KMS-11 (cell line): ENCODE measurements around the gene DBH.

Experiments
- H2AFZ ChIP-seq: fragments of 200-600 bp; sonication (generic); 2 replicates; pipeline ENCODE4 v1.6.1; 2016; ENCODE audit warnings: antibody characterized with exemption, mixed run types, low read depth
- H3K27ac ChIP-seq: fragments of 200-600 bp; sonication (generic); 2 replicates; pipeline ENCODE4 v1.6.1; 2016; ENCODE audit warnings: mild to moderate bottlenecking, mixed run types
- H3K27me3 ChIP-seq: fragments of 200-600 bp; sonication (generic); 2 replicates; pipeline ENCODE4 v1.6.1; 2017; ENCODE audit warnings: mild to moderate bottlenecking, low read depth, mixed run types, moderate library complexity; ENCODE audit not compliant: insufficient read depth
- H3K36me3 ChIP-seq: fragments of 200-600 bp; sonication (generic); 2 replicates; pipeline ENCODE4 v1.6.1; 2017; ENCODE audit warnings: mild to moderate bottlenecking, mixed run types; ENCODE audit not compliant: insufficient read depth
- H3K4me1 ChIP-seq: fragments of 200-600 bp; sonication (generic); 2 replicates; pipeline ENCODE4 v1.6.1; 2016; ENCODE audit warnings: mild to moderate bottlenecking, low read depth, mixed run types; ENCODE audit not compliant: poor library complexity, severe bottlenecking
- H3K4me2 ChIP-seq: fragments of 200-600 bp; sonication (generic); 2 replicates; pipeline ENCODE4 v1.7.0; 2016; ENCODE audit warnings: mild to moderate bottlenecking, mixed run types
- H3K4me3 ChIP-seq: fragments of 200-600 bp; sonication (generic); IDR thresholded peaks from 2 replicates; pipeline ENCODE4 v1.6.1; 2017; ENCODE audit warnings: low read depth, low read length, mixed read lengths; ENCODE audit not compliant: insufficient read depth
- H3K79me2 ChIP-seq: fragments of 200-600 bp; sonication (generic); 2 replicates; pipeline ENCODE4 v1.6.1; 2016; ENCODE audit warnings: low read depth, mixed run types; ENCODE audit not compliant: insufficient read depth
- H3K9ac ChIP-seq: fragments of 200-600 bp; sonication (generic); 2 replicates; pipeline ENCODE4 v1.6.1; 2016; ENCODE audit warnings: mild to moderate bottlenecking, mixed run types
- H4K20me1 ChIP-seq: fragments of 200-600 bp; sonication (generic); 2 replicates; pipeline ENCODE4 v1.6.1; 2016; ENCODE audit warnings: mild to moderate bottlenecking, mixed run types; ENCODE audit not compliant: insufficient read depth
- CTCF ChIP-seq: fragments of 200-600 bp; sonication (generic); conservative IDR thresholded peaks from 2 replicates; pipeline ENCODE4 v1.6.1; 2017; ENCODE audit warnings: low read depth, mild to moderate bottlenecking, antibody characterized with exemption, low read length, moderate library complexity, mixed read lengths

The DBH gene

GRCh38 chr9:133610845-133611244, 25.3 kb upstream of the DBH start:
- no peaks in the 10 kb centered on the region for H3K4me1 ChIP-seq
- H3K27ac ChIP-seq: no peak overlapping the region
- no peaks in the 10 kb centered on the region for H4K20me1 ChIP-seq
- H3K4me3 ChIP-seq: no peak overlapping the region
- no peak for TF ChIP-seq CTCF
- no peaks in the 10 kb centered on the region for H3K36me3 ChIP-seq
- peaks cover 71% of the 10 kb centered on the region for H3K27me3 ChIP-seq
- H3K79me2 ChIP-seq: no peaks in the 10 kb centered on the region
- no peak overlapping the region for H3K9ac ChIP-seq
- no peak overlapping the region for H2AFZ ChIP-seq
- H3K4me2 ChIP-seq: no peak overlapping the region

GRCh38 chr9:133612051-133612450, 24.1 kb upstream of the DBH start:
- Histone ChIP-seq H4K20me1 (no peaks in the 10 kb centered on the region), H3K79me2 (no peaks in the 10 kb centered on the region), H3K4me2 (no peak overlapping the region), H3K9ac (no peak overlapping the region), H2AFZ (no peak overlapping the region), H3K27ac (no peak overlapping the region), H3K4me1 (no peaks in the 10 kb centered on the region), H3K36me3 (no peaks in the 10 kb centered on the region), H3K4me3 (no peak overlapping the region), H3K27me3 (peaks cover 67% of the 10 kb centered on the region)
- TF ChIP-seq CTCF: no peak

GRCh38 chr9:133612816-133613215, 23.3 kb upstream of the DBH start:
- Histone ChIP-seq H3K27me3 (peaks cover 67% of the 10 kb centered on the region), H3K79me2 (no peaks in the 10 kb centered on the region), H3K4me2 (no peak overlapping the region), H3K4me3 (no peak overlapping the region), H4K20me1 (no peaks in the 10 kb centered on the region), H2AFZ (no peak overlapping the region), H3K9ac (no peak overlapping the region), H3K27ac (no peak overlapping the region), H3K4me1 (no peaks in the 10 kb centered on the region), H3K36me3 (no peaks in the 10 kb centered on the region)
- no peak for TF ChIP-seq CTCF

GRCh38 chr9:133613432-133613831, 22.7 kb upstream of the DBH start:
- Histone ChIP-seq H3K36me3 (no peaks in the 10 kb centered on the region), H3K27ac (no peak overlapping the region), H4K20me1 (no peaks in the 10 kb centered on the region), H3K79me2 (no peaks in the 10 kb centered on the region), H3K27me3 (peaks cover 69% of the 10 kb centered on the region), H2AFZ (no peak overlapping the region), H3K4me3 (no peak overlapping the region), H3K4me2 (no peak overlapping the region), H3K4me1 (no peaks in the 10 kb centered on the region), H3K9ac (no peak overlapping the region)
- no peak for TF ChIP-seq CTCF
